Measurements from ENCODE around the gene TCF7L2. TPM values are rescaled to one million over a fixed set of nuclear protein-coding genes. Genes with fewer than 3 reads are reported as not detected.

The TCF7L2 gene
- total RNA-seq, 1 experiment from 2014 or later = 14.8 TPM

DNA sequence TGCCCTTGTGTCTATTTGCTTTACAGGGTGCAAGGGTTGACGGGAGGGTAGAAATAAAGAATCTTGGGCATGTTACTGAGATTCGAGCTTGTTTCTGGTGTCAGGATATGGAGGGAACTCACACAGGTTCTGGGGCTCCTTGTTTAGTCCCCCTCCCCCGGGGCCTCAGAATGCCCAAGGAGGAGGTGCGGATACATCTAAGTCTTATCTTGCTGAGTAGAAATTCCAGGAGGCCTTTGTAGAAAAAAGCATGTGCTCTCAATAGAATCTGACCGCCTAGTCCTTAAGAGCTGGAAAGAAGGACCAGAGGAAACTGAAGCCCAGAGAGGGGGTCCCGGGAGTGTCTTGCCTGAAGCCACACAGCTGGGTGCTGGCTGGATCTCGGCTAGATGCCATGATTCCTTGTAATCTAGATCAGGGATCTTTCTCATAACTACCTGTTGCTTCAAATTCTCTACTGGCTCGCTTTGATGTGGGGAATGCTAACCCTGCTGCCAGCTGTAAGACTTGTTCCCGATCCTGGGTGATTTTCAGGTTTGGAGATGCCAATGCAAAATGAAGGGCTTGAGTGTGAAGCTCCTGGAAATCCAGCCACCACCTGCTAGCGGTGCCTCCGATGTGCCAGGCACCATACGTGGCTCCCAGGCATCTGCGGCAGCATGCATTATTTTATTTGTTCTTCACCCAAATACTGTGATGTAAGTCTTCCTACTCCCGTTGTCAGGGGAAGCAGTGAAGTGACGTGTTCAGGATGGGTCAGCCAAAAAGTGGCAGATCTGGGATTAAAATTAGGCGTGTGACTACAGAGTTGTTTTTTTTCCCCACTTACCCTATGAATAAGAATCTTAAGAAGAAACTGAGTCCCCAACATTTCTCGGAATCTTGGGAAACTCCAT, 226.0 kb downstream of the TCF7L2 start:
- Histone ChIP-seq H3K27ac (no peak overlapping the region), H3K79me2 (ENCODE audit: low read depth) (no peaks in the 10 kb centered on the region), H3K9me2 (ENCODE audit: insufficient read depth) (no peaks in the 10 kb centered on the region), H3K4me2 (no peak overlapping the region), H2AFZ (no peak overlapping the region), H4K20me1 (ENCODE audit: insufficient read depth) (no peaks in the 10 kb centered on the region), H3F3A (ENCODE audit: insufficient read depth, low read depth) (no peaks in the 10 kb centered on the region), H3K4me1 (replicated peaks; ENCODE audit: insufficient read depth) (no peaks in the 10 kb centered on the region), H3K9me3 (ENCODE audit: insufficient read depth, low read depth) (no peaks in the 10 kb centered on the region), H3K36me3 (ENCODE audit: low read depth) (no peaks in the 10 kb centered on the region), H3K27me3 (ENCODE audit: insufficient read depth, low read depth) (no peaks in the 10 kb centered on the region), H3K4me3 (no peak overlapping the region)
- BruUV-seq (replicated peaks) = no TSS peak
- no peak for TF ChIP-seq EZH2 (IDR thresholded peaks at IDR 0.05; ENCODE audit: low read depth)
- TF ChIP-seq, protein P1, sequence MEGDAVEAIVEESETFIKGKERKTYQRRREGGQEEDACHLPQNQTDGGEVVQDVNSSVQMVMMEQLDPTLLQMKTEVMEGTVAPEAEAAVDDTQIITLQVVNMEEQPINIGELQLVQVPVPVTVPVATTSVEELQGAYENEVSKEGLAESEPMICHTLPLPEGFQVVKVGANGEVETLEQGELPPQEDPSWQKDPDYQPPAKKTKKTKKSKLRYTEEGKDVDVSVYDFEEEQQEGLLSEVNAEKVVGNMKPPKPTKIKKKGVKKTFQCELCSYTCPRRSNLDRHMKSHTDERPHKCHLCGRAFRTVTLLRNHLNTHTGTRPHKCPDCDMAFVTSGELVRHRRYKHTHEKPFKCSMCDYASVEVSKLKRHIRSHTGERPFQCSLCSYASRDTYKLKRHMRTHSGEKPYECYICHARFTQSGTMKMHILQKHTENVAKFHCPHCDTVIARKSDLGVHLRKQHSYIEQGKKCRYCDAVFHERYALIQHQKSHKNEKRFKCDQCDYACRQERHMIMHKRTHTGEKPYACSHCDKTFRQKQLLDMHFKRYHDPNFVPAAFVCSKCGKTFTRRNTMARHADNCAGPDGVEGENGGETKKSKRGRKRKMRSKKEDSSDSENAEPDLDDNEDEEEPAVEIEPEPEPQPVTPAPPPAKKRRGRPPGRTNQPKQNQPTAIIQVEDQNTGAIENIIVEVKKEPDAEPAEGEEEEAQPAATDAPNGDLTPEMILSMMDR (conservative IDR thresholded peaks at IDR 0.05) = no peak
- DNase-seq = no peak
- ChIA-PET CTCF (no interaction called here), POLR2A (ENCODE audit: unreplicated experiment) (no interaction called here)
- intact Hi-C loops (cut with micrococcal nuclease; ENCODE audit: unreplicated experiment) = no loop called here

DNA sequence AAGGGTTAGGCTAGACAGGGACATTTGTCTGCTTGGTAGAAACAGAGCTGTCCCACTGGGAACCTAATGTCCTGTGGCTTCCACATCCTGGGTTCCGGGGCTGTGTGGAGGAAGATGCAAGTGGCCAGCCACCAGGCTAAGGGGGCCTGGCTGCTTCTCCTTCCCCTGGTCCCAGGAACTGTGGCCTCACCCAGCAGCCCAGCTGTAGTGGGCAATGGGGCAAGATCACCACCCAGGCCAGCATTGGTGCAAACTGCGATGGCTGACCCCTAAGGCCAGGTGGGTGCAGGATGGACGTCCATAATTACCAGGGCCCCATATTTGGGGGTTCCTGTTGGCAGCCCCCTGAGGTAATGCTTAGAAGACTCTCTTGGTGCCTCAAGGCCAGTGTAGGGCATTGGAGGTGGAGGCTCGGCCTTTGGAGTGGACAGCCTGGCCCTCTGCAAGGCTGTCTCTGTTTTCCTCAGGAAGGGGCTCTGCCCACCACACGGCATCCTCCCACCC, 226.7 kb downstream of the TCF7L2 start:
- Histone ChIP-seq H3K27ac (no peak overlapping the region), H2AFZ (no peak overlapping the region), H3K4me3 (no peak overlapping the region), H3K36me3 (ENCODE audit: low read depth) (no peaks in the 10 kb centered on the region), H3K79me2 (ENCODE audit: low read depth) (no peaks in the 10 kb centered on the region), H3F3A (ENCODE audit: insufficient read depth, low read depth) (no peaks in the 10 kb centered on the region), H3K9me2 (ENCODE audit: insufficient read depth) (no peaks in the 10 kb centered on the region), H4K20me1 (ENCODE audit: insufficient read depth) (no peaks in the 10 kb centered on the region), H3K4me1 (replicated peaks; ENCODE audit: insufficient read depth) (no peaks in the 10 kb centered on the region), H3K9me3 (ENCODE audit: insufficient read depth, low read depth) (no peaks in the 10 kb centered on the region), H3K27me3 (ENCODE audit: insufficient read depth, low read depth) (no peaks in the 10 kb centered on the region), H3K4me2 (no peak overlapping the region)
- TF ChIP-seq EZH2 (IDR thresholded peaks at IDR 0.05; ENCODE audit: low read depth) = no peak
- TF ChIP-seq, protein P1 (conservative IDR thresholded peaks at IDR 0.05) = no peak
- POLR2A ChIA-PET (ENCODE audit: unreplicated experiment) = no interaction called here
- DNase-seq = no peak
- BruUV-seq (replicated peaks) = no TSS peak
- CTCF ChIA-PET = no interaction called here
- intact Hi-C loops (cut with micrococcal nuclease; ENCODE audit: unreplicated experiment) = no loop called here

DNA sequence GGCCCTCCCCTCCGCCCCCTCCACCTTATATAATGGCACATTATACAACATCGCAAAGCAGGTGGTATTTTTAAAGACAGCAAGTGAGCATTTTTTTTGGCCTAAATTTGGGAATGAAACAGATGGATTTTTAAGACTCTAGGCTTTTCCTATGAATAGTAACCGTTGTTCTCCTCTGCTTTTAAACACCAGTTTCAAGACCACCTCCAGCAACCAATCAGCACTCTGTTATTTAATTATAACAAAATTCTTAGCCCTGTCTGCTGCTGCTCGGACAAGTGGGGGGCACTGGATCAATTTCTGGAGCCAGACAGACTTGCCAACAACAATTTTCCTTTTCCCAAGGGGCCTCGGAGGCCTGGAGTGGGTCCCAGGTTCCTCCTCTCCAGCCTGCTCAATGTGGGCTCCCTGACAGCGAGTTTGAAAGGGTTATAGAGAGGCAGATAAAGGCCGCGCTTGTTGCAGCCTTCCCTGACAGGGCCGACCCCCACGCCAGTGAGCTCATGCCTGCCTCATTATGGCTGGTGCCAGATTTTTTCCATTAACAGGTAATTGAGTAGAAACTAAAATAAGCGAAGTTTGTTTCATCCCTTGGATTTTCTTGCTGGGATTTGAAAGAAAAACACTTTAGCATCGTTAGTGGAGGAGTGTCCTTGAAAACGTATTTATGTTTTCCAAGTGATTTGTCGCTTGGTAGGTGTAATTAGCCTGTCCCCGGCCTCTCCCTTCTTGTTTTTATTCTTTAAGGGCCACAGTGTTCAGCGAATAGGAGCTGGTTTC, 227.3 kb downstream of the TCF7L2 start:
- intact Hi-C loops (cut with micrococcal nuclease; ENCODE audit: unreplicated experiment) = no loop called here
- Histone ChIP-seq H3K9me2 (ENCODE audit: insufficient read depth) (no peaks in the 10 kb centered on the region), H3K4me3 (no peak overlapping the region), H3K79me2 (ENCODE audit: low read depth) (no peaks in the 10 kb centered on the region), H4K20me1 (ENCODE audit: insufficient read depth) (no peaks in the 10 kb centered on the region), H2AFZ (no peak overlapping the region), H3K4me1 (replicated peaks; ENCODE audit: insufficient read depth) (no peaks in the 10 kb centered on the region), H3F3A (ENCODE audit: insufficient read depth, low read depth) (no peaks in the 10 kb centered on the region), H3K9me3 (ENCODE audit: insufficient read depth, low read depth) (no peaks in the 10 kb centered on the region), H3K36me3 (ENCODE audit: low read depth) (no peaks in the 10 kb centered on the region), H3K4me2 (no peak overlapping the region), H3K27ac (no peak overlapping the region), H3K27me3 (ENCODE audit: insufficient read depth, low read depth) (no peaks in the 10 kb centered on the region)
- ChIA-PET CTCF (no interaction called here), POLR2A (ENCODE audit: unreplicated experiment) (no interaction called here)
- no peak for DNase-seq
- TF ChIP-seq EZH2 (IDR thresholded peaks at IDR 0.05; ENCODE audit: low read depth) = no peak
- TF ChIP-seq, protein P1 (conservative IDR thresholded peaks at IDR 0.05) = no peak
- no TSS peak for BruUV-seq (replicated peaks)
